ENCODE data around the gene SPTBN5.
"Not testable (repeated sequence)": the region's sequence is repeated elsewhere in the genome, so short reads cannot be mapped to it uniquely, and the experiment has no call there.

SPTBN5 gene

DNA sequence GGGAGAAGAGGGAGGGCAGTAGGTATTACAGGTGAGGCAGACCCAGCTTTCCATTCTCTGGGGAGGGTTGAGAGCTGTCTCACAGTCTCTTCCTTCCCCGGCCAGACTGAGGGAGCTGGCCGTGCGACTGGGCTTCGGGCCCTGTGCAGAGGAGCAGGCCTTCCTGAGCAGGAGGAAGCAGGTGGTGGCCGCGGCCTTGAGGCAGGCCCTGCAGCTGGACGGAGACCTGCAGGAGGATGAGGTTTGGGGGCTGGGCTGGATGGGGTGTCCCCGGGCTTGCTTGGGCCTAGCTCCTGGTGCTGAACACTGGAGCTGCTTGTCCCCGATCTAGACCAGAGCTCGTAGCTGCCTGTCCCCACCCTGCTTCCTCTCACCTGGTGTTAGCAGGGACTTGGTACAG is 50.3 kb downstream of the SPTBN5 start:
- no peak for DNase-seq (ENCODE audit: low spot score)

DNA sequence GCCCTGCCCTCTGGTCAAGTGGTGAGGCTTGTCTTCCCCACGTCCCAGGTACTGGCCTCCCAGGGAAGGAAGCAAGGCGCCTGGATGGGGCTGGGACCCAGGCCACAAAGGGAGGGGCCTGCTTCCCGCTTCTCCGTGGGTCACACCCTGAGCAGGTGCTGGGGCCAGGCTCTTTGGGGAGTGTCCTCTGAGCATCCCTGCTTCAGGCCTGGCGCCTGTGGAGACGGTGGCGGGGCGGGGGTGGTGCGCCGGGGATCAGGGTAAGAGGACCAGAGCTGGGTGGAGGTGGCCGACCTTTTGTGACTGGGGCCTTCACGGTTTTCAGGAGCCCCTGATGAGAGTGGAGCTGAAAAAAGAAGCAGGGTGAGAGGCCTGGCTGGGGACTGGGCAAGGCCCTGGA is 51.6 kb downstream of the SPTBN5 start:
- DNase-seq (ENCODE audit: low spot score) = no peak

DNA sequence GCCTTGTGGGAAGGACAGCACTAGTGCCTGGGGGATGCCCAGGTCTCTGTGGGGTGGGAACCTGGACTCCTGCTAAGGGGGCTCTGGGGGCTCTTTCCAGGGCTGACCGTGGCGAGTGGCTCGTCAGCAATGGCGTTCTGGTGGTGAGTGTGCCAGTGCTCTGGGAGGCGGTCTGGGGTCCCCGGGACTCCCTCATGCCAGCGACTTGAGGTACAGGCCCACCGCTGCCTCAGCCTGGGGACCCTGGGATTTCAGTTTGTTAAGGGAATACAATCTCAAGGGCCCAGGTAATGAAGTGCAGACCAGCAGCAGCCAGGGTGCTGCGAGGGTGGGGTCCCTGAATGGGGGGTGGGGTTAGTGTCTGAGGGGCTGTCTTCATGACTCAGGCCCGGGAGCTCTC is 52.7 kb downstream of the SPTBN5 start:
- DNase-seq (ENCODE audit: low spot score) = no peak

DNA sequence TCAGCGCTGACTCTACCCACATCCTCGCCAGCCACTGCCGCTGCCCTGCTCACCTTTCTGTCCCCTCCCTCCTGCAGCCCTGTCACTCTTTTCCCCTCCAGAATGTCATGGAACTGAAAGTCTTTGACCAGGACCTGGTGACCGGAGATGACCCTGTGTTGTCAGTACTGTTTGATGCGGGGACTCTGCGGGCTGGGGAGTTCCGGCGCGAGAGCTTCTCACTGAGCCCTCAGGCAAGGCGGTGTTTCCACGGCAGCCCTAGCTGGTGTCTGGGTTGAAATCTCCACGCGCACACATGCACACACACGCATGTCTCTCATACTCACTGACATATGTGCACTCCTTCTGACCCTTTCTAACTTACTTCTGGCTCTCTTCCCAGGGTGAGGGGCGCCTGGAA is 53.2 kb downstream of the SPTBN5 start:
- no peak for DNase-seq (ENCODE audit: low spot score)

DNA sequence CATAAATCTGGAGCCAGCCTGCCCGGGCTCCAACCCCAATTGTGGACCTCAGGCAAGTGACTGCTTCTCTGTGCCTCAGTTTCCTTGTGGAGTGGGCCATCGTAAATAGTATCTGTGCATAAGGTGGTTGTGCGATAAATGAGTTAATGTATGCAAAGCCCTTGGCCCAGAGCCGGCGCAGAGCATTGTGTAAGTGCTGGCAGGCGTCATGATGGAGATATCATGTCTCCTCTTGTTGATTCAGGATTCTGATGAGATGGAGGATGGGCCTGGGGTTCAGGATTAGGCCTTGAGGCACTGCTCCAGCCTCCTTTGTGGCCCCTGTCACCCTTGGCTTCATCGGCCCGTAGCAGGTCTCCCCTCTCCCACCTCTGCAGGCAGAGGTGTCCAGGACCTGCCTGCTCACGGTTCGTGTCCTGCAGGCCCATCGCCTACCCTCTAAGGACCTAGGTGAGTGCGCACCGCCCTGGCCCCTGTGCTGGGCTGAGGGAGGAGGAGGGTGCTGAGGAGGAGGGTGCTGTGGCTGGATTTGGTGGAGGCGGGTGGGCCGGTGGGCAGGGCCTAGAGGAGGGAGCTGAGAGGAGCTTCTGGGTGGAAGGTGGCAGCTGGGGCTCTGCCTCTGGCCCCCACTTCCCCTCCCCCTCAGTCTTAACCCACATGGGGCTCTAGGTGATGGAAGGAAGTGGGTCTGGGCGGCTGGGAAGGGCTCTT is 53.9 kb downstream of the SPTBN5 start:
- no peak for DNase-seq (ENCODE audit: low spot score)

DNA sequence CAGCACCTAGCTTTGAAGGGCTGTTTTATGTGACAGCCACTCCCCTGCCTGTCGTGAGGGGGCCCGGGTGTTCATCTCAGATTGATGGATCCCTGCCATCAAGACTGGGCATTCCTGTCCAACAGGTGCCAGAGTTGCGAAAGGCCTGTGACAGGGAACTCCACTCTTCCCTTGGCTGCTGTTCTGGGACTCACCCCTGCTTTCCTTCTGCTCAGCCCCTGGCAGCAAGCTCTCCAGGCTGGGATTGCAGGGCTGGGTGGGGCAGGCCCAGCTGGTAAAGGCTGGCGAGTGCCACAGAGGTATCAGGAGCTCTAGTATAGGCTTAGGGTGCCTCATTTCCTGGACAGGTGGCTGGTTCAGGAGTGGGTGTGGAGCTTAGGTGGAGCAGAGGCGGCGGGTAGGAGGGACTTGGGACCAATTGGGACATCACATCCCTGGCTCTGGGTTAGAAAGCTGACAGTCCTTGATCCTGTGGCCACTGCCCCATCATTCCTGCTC is 55.4 kb downstream of the SPTBN5 start, which contains the start of gene PLA2G4B:
TSS of gene PLA2G4B (plus strand) at position 448 of the 498 bp plus-strand sequence. CDS start 67 bp downstream, outside the sequence.
- no peak for DNase-seq (ENCODE audit: low spot score)

DNA sequence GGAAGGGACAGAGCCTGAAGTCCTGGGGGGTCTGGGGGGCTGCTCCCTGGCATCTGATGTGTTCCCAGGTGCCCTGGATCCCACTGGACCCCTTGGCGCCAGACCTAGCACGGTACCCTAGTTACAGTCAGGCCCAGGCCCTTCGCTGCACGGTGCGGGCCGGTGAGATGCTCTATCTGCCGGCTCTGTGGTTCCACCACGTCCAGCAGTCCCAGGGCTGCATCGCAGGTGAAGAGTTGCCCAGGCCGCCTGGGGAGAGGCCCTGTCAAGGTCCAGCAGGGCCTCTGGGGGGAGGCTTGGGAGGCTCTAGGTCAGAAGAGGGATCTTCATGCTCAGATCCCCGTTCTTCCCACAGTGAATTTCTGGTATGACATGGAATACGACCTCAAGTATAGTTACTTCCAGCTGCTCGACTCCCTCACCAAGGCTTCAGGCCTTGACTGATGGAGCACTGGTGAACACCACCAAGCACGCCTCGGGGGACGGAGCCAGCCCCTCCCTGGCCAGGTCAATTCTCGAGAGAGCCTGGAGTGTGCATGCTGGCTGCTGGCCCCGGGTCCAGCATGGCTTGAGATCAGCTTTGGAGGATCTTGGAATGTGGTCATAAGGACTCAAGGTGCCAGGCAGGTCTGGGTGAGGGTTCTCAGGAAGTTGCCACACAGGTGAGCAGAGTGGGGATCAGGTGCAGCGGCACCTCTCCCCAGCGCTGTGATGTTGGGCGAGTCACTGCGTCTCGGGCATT is 57.0 kb downstream of the SPTBN5 start:
- no peak for DNase-seq (ENCODE audit: low spot score)

DNA sequence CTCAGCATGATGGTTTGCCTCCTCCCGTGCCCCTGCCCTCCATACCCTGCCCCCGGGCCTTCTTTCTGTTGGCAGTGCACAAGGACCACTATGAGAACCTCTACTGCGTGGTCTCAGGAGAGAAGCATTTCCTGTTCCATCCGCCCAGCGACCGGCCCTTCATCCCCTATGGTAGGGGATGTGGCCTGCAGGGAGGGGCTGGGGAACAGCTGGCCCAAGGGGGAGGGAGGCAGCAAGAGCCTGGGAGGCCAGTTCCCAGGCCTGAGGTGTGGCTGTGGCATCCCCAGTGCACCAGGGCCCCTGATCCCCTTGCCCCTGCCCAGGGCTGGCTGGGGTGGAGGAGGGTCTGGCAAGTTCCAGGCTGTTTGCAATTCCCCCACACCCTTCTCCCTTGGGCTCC is 57.8 kb downstream of the SPTBN5 start:
- no peak for DNase-seq (ENCODE audit: low spot score)

DNA sequence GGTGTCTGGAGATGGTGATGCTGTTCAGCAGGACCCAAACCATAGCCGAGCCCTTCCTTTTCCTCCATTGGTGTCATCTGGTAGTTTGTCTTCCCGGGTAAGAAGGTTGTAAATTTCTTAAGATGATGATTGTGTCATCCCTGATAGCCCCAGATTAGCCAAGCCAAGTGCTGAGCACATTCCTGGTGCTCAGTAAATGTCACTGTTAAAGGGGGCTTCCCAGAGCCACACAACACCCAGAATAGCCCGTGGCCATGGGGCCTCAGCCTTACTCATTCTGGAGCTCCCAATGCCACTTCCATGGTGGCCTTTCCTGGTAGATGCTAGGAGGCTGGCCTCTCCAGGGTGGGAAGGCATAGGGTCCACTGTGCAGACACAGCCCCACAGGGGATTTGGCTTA is 59.8 kb downstream of the SPTBN5 start:
- no peak for DNase-seq (ENCODE audit: low spot score)

DNA sequence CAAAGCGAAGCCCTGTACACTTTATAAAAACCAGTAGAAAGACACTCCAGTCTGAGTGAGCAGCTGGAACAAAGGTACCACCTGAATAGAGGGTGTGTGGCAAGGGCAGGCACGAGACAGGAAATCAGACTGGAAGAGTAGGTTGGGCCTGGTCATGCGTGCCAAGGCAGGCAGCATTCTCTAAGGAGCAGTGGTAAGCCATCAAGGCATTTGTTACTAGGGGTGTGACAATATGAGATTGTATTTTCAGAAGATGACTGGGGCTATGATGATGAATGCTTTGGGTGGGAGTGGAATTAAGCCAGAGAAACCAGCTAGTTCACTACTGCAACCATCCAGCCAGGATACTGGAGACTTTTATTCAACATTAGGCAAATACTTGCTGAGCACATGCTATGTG is 61.0 kb downstream of the SPTBN5 start:
- no peak for DNase-seq (ENCODE audit: low spot score)

DNA sequence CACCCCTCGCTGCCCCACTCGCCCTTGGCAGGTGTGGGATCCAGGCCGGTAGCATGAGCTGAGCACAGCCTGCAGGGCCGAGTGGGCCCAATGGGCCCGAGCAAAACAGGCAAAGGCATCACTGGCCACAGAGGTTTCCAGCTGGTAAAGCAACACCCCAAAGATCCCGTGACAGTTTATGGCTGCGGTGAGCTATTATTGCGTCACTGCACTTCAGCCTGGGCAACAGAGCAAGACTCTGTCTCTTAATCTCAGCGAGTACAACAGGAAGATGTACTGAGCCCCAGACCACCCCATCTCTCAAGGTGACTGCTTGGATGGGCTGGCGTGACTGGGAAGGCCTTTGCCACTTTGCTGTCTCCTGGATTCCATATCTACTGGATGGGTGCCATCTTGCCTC is 61.6 kb downstream of the SPTBN5 start:
- no peak for DNase-seq (ENCODE audit: low spot score)

DNA sequence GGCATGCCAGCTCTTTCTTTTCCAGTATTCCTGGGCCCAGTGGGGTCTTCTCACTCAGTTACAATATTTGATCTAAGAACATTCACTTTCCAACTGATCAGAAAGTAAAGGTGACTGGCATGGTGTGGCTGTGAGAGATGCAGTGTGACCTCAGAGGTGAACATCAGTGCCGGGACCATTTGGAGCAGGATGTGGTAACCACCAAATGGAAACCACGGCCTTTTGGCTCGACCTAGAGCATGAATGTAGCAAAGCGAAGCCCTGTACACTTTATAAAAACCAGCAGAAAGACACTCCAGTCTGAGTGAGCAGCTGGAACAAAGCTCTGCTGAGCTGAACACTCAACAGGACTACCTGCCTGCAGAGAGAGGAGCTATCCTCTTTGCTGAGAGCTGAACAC is 62.6 kb downstream of the SPTBN5 start:
- DNase-seq (ENCODE audit: low spot score) = not testable (repeated sequence)

DNA sequence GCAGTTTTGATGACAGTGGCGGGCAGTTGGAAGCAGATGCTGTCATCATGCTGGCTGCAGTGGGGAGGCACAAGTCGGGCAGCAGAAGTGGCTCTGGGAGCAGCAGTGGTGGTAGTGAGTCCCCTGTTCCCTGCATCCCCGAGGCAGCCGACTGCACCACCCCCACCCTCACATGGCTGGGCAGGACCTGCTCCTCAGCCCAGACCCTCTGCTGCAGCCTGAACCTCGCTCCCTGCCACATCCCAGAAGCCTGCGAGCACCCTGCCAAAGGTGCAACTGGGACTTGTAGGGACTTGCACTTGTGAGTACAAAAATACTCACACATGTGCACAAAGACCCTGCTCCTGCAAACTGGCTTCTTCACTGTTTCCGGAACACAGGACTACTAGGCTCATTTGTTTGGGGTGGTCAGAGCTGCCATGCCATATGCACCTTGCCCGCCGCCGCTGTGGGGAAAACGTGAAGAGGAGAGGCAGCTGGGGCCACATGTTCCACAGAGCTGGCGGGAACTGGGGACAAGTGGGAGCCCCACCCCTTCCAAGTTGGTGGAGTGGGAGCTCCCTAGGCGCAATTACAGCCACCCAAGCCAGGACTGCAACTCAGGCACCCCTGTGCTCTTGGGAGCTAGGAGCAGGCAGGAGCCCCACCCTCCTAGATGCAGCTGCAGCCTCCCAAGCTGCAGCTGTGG is 63.8 kb downstream of the SPTBN5 start:
- no peak for DNase-seq (ENCODE audit: low spot score)

DNA sequence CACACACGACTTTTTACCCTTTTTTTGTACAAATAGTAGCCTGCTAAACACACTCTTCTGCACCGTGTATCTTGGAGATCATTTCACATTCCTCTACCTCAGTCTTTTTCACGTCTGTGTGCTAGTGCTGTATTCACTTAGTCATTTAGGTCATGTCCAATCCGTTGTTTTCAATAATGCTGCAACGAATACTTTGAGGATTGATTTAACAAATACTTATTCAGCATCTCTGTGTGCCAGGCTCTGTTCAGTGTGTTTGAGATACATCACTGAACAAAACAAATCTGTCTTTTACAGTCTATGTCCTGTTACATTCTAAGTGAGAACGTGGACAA is 65.1 kb downstream of the SPTBN5 start:
- no peak for DNase-seq (ENCODE audit: low spot score)

DNA sequence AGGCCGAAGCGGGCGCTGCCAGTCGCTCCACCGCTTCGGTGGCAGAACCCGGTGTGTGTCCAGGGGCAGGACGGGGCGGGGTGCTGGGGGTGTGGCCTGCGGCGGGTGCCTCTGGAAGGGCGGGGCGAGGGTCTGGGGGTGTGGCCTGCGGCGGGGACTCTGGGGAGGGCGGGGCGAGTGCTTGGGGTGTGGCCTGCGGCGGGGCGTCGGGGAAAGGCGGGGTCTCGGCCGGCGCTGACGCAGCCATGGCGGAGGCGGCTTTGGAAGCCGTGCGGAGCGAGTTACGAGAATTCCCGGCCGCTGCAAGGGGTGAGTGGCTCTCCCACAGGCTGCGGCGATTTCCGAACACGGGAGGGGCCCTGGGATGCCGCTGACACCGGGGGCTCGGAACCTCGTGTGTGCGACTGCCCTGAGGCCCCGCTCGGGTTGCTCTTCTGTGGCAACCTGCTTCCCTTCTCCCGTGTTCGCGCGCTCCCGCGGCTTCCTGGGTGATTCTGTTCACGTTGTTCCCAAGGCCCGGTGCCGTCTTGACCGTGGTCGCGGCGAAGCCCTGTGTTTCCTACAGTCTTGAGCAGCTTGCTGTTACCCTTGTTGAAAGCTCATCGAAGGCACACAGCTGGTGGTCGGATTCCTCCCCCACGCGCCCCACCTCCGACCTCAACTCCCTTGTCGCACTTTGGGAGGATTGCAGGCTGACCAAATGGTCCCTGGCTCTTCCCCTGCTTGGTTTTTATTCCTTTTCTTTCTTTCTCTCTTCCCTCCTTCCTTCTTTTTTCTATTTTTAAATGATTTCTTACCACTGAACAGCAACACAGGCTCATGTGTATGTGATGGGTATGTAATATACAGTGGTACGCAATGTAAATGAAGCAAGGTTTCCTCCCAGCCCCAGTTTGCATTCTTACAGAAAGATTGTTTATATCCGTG is 65.7 kb downstream of the SPTBN5 start, which contains the start of gene JMJD7:
TSS of gene JMJD7 (plus strand) at position 213 of the 927 bp plus-strand sequence. CDS start at position 246, 33 bp downstream.
- DNase-seq (ENCODE audit: low spot score) = peak; percentile 99

DNA sequence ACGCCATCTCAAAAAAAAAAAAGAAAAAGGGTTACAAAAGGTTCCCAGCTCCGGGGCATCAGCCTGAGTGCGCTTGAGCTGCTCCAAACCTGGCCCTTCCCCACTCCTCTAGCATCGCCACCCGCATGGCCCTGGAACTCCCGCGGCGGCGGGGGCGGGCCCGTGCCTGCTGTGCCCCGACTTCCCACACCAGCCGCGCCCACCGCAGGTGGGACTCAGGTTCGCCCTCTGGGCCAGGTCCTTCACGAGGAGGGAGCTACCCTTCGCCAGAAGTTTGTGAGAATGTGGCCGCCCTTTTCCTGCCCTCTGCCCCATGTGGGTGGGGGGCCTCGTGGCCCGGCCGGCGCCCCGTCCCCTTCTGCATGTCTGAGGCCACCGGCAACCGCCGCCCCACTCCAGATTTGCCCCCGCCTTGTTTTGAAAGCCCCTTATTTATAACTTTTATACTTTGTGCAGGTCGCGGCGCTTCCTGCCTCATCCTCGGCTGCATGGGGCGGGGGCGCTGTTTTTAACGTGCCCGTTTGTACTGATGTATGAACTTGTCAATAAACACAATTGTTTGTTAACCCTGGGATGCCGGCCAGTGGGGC is 66.5 kb downstream of the SPTBN5 start:
- DNase-seq (ENCODE audit: low spot score) = no peak

DNA sequence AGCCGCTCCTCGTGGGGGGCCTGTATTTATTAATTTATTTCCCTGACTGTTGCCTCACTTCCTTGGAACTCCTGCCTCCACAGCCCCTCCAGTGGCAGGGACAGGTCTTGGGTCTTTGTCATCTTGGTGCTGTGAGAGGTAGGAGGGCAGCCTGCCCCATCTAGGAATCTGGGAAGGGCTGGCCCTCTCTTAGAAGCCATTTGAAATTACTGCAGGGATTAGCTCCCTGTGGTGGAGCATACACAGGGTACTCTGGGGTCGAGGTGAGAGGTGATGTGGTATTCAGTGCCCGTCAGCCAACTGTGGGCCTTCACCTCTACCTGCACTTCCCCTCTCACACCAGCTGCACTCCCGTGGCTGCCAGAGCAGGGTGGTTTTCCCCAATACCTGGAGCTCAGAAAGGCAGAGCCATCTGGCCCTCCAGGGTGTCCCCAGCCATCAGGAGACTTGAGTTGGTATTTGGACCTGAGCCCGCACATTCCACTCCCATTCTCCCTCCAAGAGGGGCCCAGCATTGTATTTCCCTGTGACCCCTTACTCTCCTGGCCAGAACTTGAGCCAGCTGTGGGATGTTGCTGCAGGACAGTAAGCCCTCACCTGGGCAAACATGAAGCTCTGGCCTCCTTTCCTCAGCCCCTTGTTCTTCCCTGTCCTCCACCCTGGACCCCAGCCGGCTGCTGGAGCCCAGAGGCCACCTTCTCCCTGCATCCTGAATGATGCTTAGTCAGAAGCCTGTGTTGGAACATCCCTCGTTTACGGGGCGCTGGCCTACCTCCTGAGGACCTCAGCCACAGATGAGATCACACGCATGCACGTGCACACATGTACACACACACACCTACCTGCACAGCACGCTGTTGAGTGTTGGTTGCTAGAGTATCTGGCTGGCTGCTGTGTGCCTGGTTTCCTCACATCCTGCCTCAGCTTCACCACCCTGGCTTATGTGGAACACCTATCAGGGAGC is 68.0 kb downstream of the SPTBN5 start:
- no peak for DNase-seq (ENCODE audit: low spot score)

DNA sequence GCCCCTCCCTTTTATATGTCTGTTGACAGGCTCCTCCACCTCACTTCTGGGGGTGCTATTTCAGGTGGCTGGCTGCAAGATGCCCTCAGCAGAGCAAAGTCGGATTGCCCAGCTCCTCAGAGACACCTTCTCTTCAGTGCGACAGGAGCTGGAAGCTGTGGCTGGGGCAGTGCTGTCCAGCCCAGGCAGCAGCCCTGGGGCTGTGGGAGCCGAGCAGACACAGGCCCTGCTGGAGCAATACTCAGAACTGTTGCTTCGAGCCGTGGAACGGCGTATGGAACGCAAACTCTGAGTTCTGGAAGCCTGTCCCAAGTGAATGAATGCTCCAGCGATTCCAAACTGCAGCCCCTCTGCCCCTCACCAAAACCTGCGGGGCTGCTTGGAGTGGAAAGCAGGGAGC is 68.7 kb downstream of the SPTBN5 start:
- no peak for DNase-seq (ENCODE audit: low spot score)

DNA sequence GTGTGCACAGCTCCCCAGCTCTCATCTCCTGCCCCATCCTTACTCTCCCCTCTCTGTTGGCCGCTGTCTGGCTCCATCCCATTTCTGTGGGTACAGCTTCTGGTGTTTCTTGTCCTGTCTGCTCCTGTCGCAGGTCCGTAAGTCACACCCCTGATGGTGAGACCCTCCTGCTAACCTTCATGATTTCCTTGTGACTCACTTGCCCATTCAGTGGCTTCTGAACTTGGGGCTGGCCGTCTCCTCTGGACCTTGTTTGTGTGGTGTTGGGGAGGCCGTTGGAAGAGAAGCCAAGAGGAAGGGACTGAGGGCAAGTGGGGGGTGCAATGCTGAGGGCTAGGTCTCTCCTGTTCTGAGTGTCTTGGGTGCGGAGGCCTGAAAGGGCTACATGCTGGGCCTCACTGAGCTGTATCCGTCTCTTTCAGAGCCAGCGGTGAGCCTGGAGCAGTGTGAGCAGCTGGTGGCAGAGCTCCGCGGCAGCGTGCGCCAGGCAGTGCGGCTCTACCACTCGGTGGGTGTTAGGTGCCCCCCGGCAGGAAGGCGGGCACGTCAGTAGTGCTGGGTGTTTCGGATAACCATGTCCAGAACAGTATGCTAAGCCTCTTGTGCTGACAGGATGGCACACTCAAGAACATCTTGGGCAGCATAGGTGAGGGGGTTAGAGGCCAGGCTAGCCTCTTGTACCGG is 69.6 kb downstream of the SPTBN5 start:
- DNase-seq (ENCODE audit: low spot score) = no peak

DNA sequence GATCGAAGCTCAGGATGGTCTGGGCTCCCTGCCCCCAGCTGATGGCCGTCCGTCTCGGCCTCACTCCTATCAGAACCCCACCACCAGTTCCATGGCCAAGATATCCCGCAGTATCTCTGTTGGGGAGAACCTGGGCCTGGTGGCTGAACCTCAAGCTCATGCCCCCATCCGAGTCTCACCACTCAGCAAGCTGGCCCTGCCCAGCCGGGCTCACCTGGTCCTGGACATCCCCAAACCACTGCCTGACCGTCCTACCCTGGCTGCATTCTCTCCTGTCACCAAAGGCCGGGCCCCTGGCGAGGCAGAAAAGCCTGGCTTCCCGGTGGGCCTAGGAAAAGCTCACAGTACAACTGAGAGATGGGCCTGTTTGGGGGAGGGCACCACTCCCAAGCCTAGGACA is 70.4 kb downstream of the SPTBN5 start:
- DNase-seq (ENCODE audit: low spot score) = no peak
